HEK293 (cell line): ENCODE results near the gene TMEM19.
"Not testable (repeated sequence)": the region's sequence is repeated elsewhere in the genome, so short reads cannot be mapped to it uniquely, and the experiment has no call there.

Source experiments
- CTCF ChIA-PET: fragments of 350-600 bp; formaldehyde crosslinking; extraction: SDS; loops from one replicate; lab custom pipeline; 2021; ENCODE audit warnings: antibody characterized with exemption; lab: Yijun Ruan, JAX
- POLR2A ChIA-PET: fragments of 300-600 bp; formaldehyde crosslinking; extraction: SDS; loops from one replicate; lab custom pipeline; 2020; ENCODE audit warnings: antibody characterized with exemption, inconsistent platforms; lab: Yijun Ruan, JAX
- H3K27ac ChIP-seq: fragments of 200-500 bp; sonication (Bioruptor generic); 2 replicates; pipeline ENCODE4 v1.5.1; 2014; ENCODE audit warnings: low read depth, low read length, control low read depth, inconsistent platforms; ENCODE audit errors: extremely low read depth
- H3K36me3 ChIP-seq, 2 experiments: fragments of 200-500 bp in 1 of 2; sonication (Bioruptor generic) in 1 of 2; 1 replicate in 1 of 2; 2 replicates in 1 of 2; pipeline ENCODE4 v1.5.1; 2014 to 2017; ENCODE audit warnings: inconsistent platforms in 2 of 2, low read length in 2 of 2; ENCODE audit not compliant: control insufficient read depth in 2 of 2, insufficient read depth in 1 of 2
- H3K4me1 ChIP-seq: fragments of 200-500 bp; sonication (Bioruptor generic); 2 replicates; pipeline ENCODE4 v1.5.1; 2014; ENCODE audit warnings: mild to moderate bottlenecking, low read length, inconsistent platforms; ENCODE audit not compliant: control insufficient read depth, insufficient read depth
- H3K4me3 ChIP-seq: 2 replicates; pipeline ENCODE4 v1.5.1; 2011; ENCODE audit warnings: low read depth, mild to moderate bottlenecking, control low read depth, low read length, moderate library complexity
- H3K9me3 ChIP-seq: fragments of 200-500 bp; sonication (Bioruptor generic); 2 replicates; pipeline ENCODE4 v1.5.1; 2014; ENCODE audit warnings: low read depth, low read length, inconsistent platforms; ENCODE audit not compliant: control insufficient read depth, insufficient read depth
- GLIS2 ChIP-seq: fragments of 450-650 bp; formaldehyde crosslinking; IDR thresholded peaks from 2 replicates; pipeline ENCODE4 v1.5.1; 2016; ENCODE audit warnings: missing biosample characterization, missing genetic modification characterization
- MYNN ChIP-seq: fragments of 450-650 bp; formaldehyde crosslinking; IDR thresholded peaks from 2 replicates; pipeline ENCODE4 v1.5.1; 2016; ENCODE audit warnings: missing biosample characterization, missing genetic modification characterization, borderline replicate concordance
- MZF1 ChIP-seq: fragments of 450-650 bp; formaldehyde crosslinking; IDR thresholded peaks from 2 replicates; pipeline ENCODE4 v1.5.1; 2017; ENCODE audit warnings: missing biosample characterization, missing genetic modification characterization, borderline replicate concordance
- OSR2 ChIP-seq: fragments of 450-650 bp; formaldehyde crosslinking; IDR thresholded peaks from 2 replicates; pipeline ENCODE4 v1.5.1; 2016; ENCODE audit warnings: missing biosample characterization, missing genetic modification characterization
- WT1 ChIP-seq: fragments of 450-650 bp; formaldehyde crosslinking; IDR thresholded peaks from 2 replicates; pipeline ENCODE4 v1.5.1; 2016; ENCODE audit warnings: missing biosample characterization, missing genetic modification characterization
- ZBTB20 ChIP-seq: fragments of 450-650 bp; formaldehyde crosslinking; IDR thresholded peaks from 2 replicates; pipeline ENCODE4 v1.5.1; 2016; ENCODE audit warnings: missing biosample characterization, missing genetic modification characterization
- ZBTB26 ChIP-seq: fragments of 450-650 bp; formaldehyde crosslinking; optimal IDR thresholded peaks from 2 replicates; pipeline ENCODE3; 2016; ENCODE audit warnings: missing biosample characterization, mild to moderate bottlenecking, missing genetic modification characterization
- ZNF132 ChIP-seq: fragments of 450-650 bp; formaldehyde crosslinking; IDR thresholded peaks from 2 replicates; pipeline ENCODE4 v1.5.1; 2017; ENCODE audit warnings: missing biosample characterization, missing genetic modification characterization, borderline replicate concordance
- ZNF138 ChIP-seq: fragments of 450-650 bp; formaldehyde crosslinking; IDR thresholded peaks from 2 replicates; pipeline ENCODE4 v1.5.1; 2016; ENCODE audit warnings: missing biosample characterization, missing genetic modification characterization, borderline replicate concordance
- ZNF18 ChIP-seq: fragments of 450-650 bp; formaldehyde crosslinking; IDR thresholded peaks from 2 replicates; pipeline ENCODE4 v1.5.1; 2016; ENCODE audit warnings: missing biosample characterization, missing genetic modification characterization
- ZNF211 ChIP-seq: fragments of 450-650 bp; formaldehyde crosslinking; IDR thresholded peaks from 2 replicates; pipeline ENCODE4 v1.5.1; 2016; ENCODE audit warnings: low read depth, missing biosample characterization, missing genetic modification characterization
- ZNF335 ChIP-seq: fragments of 450-650 bp; formaldehyde crosslinking; conservative IDR thresholded peaks from 2 replicates; pipeline ENCODE4 v1.5.1; 2016; ENCODE audit warnings: missing biosample characterization, missing genetic modification characterization
- ZNF473 ChIP-seq: fragments of 450-650 bp; formaldehyde crosslinking; IDR thresholded peaks from 2 replicates; pipeline ENCODE4 v1.5.1; 2017; ENCODE audit warnings: missing biosample characterization, missing genetic modification characterization
- ZNF501 ChIP-seq: fragments of 450-650 bp; formaldehyde crosslinking; IDR thresholded peaks from 2 replicates; pipeline ENCODE4 v1.5.1; 2016; ENCODE audit warnings: missing biosample characterization, missing genetic modification characterization
- ZNF701 ChIP-seq: fragments of 450-650 bp; formaldehyde crosslinking; IDR thresholded peaks from 2 replicates; pipeline ENCODE4 v1.5.1; 2016; ENCODE audit warnings: missing biosample characterization, missing genetic modification characterization
- ZNF707 ChIP-seq: fragments of 450-650 bp; formaldehyde crosslinking; IDR thresholded peaks from 2 replicates; pipeline ENCODE4 v1.5.1; 2016; ENCODE audit warnings: missing biosample characterization, missing genetic modification characterization
- TF ChIP-seq, protein P1 (sequence below): fragments of 450-650 bp; formaldehyde crosslinking; IDR thresholded peaks from 2 replicates; pipeline ENCODE4 v1.5.1; 2016; ENCODE audit warnings: missing biosample characterization, missing genetic modification characterization
- TF ChIP-seq, protein P2 (sequence below): fragments of 450-650 bp; formaldehyde crosslinking; IDR thresholded peaks from 2 replicates; pipeline ENCODE4 v1.5.1; 2016; ENCODE audit warnings: missing biosample characterization, missing genetic modification characterization, low read depth
- TF ChIP-seq, protein P3 (sequence below): fragments of 450-650 bp; formaldehyde crosslinking; IDR thresholded peaks from 2 replicates; pipeline ENCODE4 v1.5.1; 2016; ENCODE audit warnings: missing biosample characterization, missing genetic modification characterization
- TF ChIP-seq, protein P4 (sequence below): fragments of 450-650 bp; formaldehyde crosslinking; IDR thresholded peaks from 2 replicates; pipeline ENCODE4 v1.5.0; 2017; ENCODE audit warnings: missing biosample characterization, missing genetic modification characterization, borderline replicate concordance

The TMEM19 gene

DNA sequence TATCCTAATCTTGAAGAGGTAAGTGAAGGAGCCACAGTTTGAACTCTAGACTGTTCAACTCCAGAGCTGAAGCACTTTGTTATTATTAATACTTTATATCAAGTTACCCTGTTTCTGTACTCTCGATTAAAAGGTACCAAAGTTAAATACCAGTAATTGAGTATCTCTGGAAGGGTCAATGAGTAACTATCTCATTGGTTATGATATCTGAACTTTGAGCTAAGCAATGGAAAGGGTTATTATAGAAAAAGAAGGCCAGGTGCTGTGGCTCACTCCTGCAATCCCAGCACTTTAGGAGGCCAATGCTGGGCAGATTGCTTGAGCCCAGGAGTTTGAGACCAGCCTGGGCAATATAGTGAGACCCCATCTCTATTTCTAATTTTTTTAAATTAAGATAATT lies 9.9 kb downstream of the TMEM19 start:
- ChIA-PET CTCF (interaction anchor here (0.6 to 1.8 kb wide), 2 partner anchors 10 to 303 kb away, joined by 3 to 6 read pairs; partner anchors contain the start of gene TMEM19), POLR2A (no interaction called here)
- no peak for TF ChIP-seq ZNF473
- no peak for TF ChIP-seq ZNF132 (tag by site-specific recombination)
- TF ChIP-seq OSR2: no peak
- no peak for TF ChIP-seq MYNN (tag by site-specific recombination)
- no peak for TF ChIP-seq ZNF707
- TF ChIP-seq ZNF138 (tag by site-specific recombination): no peak
- TF ChIP-seq MZF1 (tag by site-specific recombination): no peak
- H3K4me3 ChIP-seq: no peak overlapping the region
- H3K4me1 ChIP-seq: 0 out of 2 replicates have a peak, but pooled peaks cover 3% of the 10 kb centered on the region
- H3K9me3 ChIP-seq: no peaks in the 10 kb centered on the region
- H3K36me3 ChIP-seq: peaks cover 36 to 44% of the 10 kb centered on the region in 2 experiments
- H3K27ac ChIP-seq: no peak overlapping the region

GRCh38 chr12:71702181-71702580 lies 16.3 kb downstream of the TMEM19 start:
- H3K27ac ChIP-seq, POLR2A ChIA-PET, H3K4me1 ChIP-seq, H3K4me3 ChIP-seq, H3K9me3 ChIP-seq: not testable (repeated sequence)
- H3K36me3 ChIP-seq: peaks cover 33 to 53% of the 10 kb centered on the region in 2 experiments
- CTCF ChIA-PET: interaction anchor here (1.2 to 1.4 kb wide), 2 partner anchors 16 to 45 kb away, joined by 3 read pairs; partner anchors contain the start of gene TMEM19

GRCh38 chr12:71702590-71702989 lies 16.7 kb downstream of the TMEM19 start:
- Histone ChIP-seq H3K27ac (no peak overlapping the region), H3K4me1 (no peaks in the 10 kb centered on the region), H3K4me3 (no peak overlapping the region), H3K36me3 (peaks cover 29 to 48% of the 10 kb centered on the region in 2 experiments), H3K9me3 (no peaks in the 10 kb centered on the region)
- ChIA-PET CTCF (interaction anchor here (1.2 to 1.4 kb wide), 2 partner anchors 17 to 44 kb away, joined by 3 read pairs; partner anchors contain the start of gene TMEM19), POLR2A (interaction anchor here (1.4 kb wide), 1 partner anchor 17 kb away, joined by 7 read pairs; the partner anchor contains the start of gene TMEM19)
- TF ChIP-seq GLIS2 (tag by site-specific recombination) (no peak), ZBTB26 (tag by site-specific recombination) (no peak), ZNF18 (tag by site-specific recombination) (no peak), MZF1 (tag by site-specific recombination) (no peak), ZBTB20 (no peak), WT1 (no peak), ZNF701 (no peak), ZNF211 (tag by site-specific recombination) (no peak), ZNF335 (tag by site-specific recombination) (no peak), ZNF501 (tag by site-specific recombination) (no peak)
- TF ChIP-seq, protein P1, sequence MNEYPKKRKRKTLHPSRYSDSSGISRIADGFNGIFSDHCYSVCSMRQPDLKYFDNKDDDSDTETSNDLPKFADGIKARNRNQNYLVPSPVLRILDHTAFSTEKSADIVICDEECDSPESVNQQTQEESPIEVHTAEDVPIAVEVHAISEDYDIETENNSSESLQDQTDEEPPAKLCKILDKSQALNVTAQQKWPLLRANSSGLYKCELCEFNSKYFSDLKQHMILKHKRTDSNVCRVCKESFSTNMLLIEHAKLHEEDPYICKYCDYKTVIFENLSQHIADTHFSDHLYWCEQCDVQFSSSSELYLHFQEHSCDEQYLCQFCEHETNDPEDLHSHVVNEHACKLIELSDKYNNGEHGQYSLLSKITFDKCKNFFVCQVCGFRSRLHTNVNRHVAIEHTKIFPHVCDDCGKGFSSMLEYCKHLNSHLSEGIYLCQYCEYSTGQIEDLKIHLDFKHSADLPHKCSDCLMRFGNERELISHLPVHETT (tag by site-specific recombination): no peak
- TF ChIP-seq, protein P2, sequence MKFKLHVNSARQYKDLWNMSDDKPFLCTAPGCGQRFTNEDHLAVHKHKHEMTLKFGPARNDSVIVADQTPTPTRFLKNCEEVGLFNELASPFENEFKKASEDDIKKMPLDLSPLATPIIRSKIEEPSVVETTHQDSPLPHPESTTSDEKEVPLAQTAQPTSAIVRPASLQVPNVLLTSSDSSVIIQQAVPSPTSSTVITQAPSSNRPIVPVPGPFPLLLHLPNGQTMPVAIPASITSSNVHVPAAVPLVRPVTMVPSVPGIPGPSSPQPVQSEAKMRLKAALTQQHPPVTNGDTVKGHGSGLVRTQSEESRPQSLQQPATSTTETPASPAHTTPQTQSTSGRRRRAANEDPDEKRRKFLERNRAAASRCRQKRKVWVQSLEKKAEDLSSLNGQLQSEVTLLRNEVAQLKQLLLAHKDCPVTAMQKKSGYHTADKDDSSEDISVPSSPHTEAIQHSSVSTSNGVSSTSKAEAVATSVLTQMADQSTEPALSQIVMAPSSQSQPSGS (tag by site-specific recombination): no peak
- TF ChIP-seq, protein P3, sequence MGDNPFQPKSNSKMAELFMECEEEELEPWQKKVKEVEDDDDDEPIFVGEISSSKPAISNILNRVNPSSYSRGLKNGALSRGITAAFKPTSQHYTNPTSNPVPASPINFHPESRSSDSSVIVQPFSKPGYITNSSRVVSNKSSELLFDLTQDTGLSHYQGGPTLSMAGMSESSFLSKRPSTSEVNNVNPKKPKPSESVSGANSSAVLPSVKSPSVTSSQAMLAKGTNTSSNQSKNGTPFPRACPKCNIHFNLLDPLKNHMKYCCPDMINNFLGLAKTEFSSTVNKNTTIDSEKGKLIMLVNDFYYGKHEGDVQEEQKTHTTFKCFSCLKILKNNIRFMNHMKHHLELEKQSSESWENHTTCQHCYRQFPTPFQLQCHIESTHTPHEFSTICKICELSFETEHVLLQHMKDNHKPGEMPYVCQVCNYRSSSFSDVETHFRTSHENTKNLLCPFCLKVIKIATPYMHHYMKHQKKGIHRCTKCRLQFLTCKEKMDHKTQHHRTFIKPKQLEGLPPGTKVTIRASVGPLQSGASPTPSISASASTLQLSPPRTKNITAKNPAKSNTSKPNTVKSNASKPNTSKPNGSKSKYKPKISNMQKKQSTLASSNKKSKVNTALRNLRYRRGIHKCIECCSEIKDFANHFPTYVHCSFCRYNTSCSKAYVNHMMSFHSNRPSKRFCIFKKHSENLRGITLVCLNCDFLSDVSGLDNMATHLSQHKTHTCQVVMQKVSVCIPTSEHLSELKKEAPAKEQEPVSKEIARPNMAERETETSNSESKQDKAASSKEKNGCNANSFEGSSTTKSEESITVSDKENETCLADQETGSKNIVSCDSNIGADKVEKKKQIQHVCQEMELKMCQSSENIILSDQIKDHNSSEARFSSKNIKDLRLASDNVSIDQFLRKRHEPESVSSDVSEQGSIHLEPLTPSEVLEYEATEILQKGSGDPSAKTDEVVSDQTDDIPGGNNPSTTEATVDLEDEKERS (tag by site-specific recombination): no peak
- TF ChIP-seq, protein P4, sequence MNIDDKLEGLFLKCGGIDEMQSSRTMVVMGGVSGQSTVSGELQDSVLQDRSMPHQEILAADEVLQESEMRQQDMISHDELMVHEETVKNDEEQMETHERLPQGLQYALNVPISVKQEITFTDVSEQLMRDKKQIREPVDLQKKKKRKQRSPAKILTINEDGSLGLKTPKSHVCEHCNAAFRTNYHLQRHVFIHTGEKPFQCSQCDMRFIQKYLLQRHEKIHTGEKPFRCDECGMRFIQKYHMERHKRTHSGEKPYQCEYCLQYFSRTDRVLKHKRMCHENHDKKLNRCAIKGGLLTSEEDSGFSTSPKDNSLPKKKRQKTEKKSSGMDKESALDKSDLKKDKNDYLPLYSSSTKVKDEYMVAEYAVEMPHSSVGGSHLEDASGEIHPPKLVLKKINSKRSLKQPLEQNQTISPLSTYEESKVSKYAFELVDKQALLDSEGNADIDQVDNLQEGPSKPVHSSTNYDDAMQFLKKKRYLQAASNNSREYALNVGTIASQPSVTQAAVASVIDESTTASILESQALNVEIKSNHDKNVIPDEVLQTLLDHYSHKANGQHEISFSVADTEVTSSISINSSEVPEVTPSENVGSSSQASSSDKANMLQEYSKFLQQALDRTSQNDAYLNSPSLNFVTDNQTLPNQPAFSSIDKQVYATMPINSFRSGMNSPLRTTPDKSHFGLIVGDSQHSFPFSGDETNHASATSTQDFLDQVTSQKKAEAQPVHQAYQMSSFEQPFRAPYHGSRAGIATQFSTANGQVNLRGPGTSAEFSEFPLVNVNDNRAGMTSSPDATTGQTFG: no peak
